Thymus (tissue), 11 donors: Measurements from ENCODE around the gene TAT. TPM values are rescaled to one million over a fixed set of nuclear protein-coding genes. Genes with fewer than 3 reads are reported as not detected.
"Not testable (repeated sequence)": the region's sequence is repeated elsewhere in the genome, so short reads cannot be mapped to it uniquely, and the experiment has no call there.

Experiments
- DNase-seq, 9 donors: peaks; one replicate each; pipeline ENCODE4 v3.0.0-alpha.2; 2013; ENCODE audit warnings: low spot score in 9 of 9, low read depth in 6 of 9, missing footprints in 1 of 9
- H3K27ac ChIP-seq, 2 donors: one replicate each; pipeline ENCODE4 v1.5.1; 2013; ENCODE audit warnings: control low read depth in 1 of 2, low read depth in 1 of 2, low read length in 1 of 2, mild to moderate bottlenecking in 1 of 2, moderate library complexity in 1 of 2
- H3K27me3 ChIP-seq, 2 donors: one replicate each; pipeline ENCODE4 v1.5.1; 2013; ENCODE audit warnings: low read length in 1 of 2; ENCODE audit not compliant: control insufficient read depth in 2 of 2, insufficient read depth in 1 of 2
- H3K36me3 ChIP-seq, 2 donors: one replicate each; pipeline ENCODE4 v1.5.1; 2013; ENCODE audit warnings: low read length in 1 of 2, mild to moderate bottlenecking in 1 of 2, moderate library complexity in 1 of 2; ENCODE audit not compliant: control insufficient read depth in 2 of 2, insufficient read depth in 2 of 2
- H3K4me1 ChIP-seq, 2 donors: one replicate each; pipeline ENCODE4 v1.5.1; 2013; ENCODE audit warnings: low read length in 2 of 2; ENCODE audit not compliant: control insufficient read depth in 2 of 2, insufficient read depth in 2 of 2
- H3K4me3 ChIP-seq, 2 donors: one replicate each; pipeline ENCODE4 v1.5.1; 2013; ENCODE audit warnings: low read length in 2 of 2, control low read depth in 1 of 2, mild to moderate bottlenecking in 1 of 2
- H3K9me3 ChIP-seq, 2 donors: one replicate each; pipeline ENCODE4 v1.5.1; 2013; ENCODE audit warnings: low read length in 1 of 2, mild to moderate bottlenecking in 1 of 2; ENCODE audit not compliant: control insufficient read depth in 2 of 2, insufficient read depth in 1 of 2
- WGBS: extraction: QIAGEN DNeasy Blood & Tissue Kit; methylation state at CpG from one replicate; pipeline ENCODE4 v1.1.7; 2013; 5-methylcytosine and 5-hydroxymethylcytosine counted together
- polyA plus RNA-seq: library from polyadenylated mRNA; stranded (reverse); fragments of 200-250 nt; gene quantifications from one replicate; pipeline ENCODE4 v1.2.3, GENCODE V29; 2013
- total RNA-seq: library from RNA; stranded (reverse); fragments of 120-200 nt; gene quantifications from one replicate; pipeline ENCODE4 v1.2.4, GENCODE V29; 2013
- donor health status: healthy.

Gene TAT
- total and polyA plus RNA-seq, 2 donors = 0.09 to 0.62 TPM

DNA sequence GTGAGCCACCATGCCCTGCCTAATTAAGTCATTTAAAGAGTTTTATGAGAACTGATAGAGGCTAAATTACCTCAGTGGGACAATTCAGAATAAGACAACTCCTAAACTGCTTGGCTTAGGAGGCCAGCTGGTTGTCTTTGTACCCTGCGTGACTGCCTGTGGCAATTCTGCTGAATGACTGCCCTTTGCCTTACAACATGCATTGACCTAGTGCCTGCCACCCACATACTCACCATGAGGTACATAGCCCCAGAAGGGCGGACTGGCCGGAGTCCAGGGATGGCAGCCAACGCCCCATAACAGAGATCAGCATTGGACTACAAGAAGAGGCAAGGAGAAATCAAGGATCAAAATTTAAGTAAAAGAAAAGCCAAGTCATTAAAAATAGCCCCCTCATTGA is 7.3 kb downstream of the TAT start:
- WGBS = 97% methylated on average over 4 of the region's 4 CpGs
- no peaks in the 10 kb centered on the region for H3K36me3 ChIP-seq
- no peak for DNase-seq
- H3K27ac ChIP-seq = no peak overlapping the region
- H3K4me3 ChIP-seq = no peak overlapping the region
- H3K9me3 ChIP-seq = no peaks in the 10 kb centered on the region
- H3K27me3 ChIP-seq = peaks cover 4 to 7% of the 10 kb centered on the region in 2 donors
- peaks cover 0 to 4% of the 10 kb centered on the region in 2 donors for H3K4me1 ChIP-seq

DNA sequence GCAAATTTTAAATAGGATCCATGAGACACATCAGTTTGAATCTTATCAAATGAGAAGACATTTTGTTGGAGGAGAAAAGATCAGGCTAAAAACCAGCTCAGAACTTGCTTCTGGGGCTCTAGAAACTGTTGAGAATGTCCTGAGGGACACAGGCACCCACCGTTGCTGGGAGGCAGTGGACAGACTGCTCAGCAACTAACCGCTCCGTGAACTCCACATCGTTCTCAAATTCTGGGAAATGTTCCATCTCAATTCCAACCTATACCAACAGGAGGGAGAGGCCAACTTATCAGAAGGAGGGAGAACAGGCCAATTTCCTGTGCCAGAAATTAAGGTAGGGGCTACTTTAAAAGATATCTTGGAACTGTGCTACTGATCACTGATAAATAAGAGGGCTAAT is 8.3 kb downstream of the TAT start:
- no peak overlapping the region for H3K4me3 ChIP-seq
- H3K27ac ChIP-seq = no peak overlapping the region
- no peaks in the 10 kb centered on the region for H3K36me3 ChIP-seq
- WGBS = 88% methylated on average over 4 of the region's 4 CpGs
- H3K9me3 ChIP-seq = no peaks in the 10 kb centered on the region
- peaks cover 5 to 10% of the 10 kb centered on the region in 2 donors for H3K4me1 ChIP-seq
- no peak for DNase-seq
- H3K27me3 ChIP-seq = peaks cover 4 to 7% of the 10 kb centered on the region in 2 donors

- Histone ChIP-seq H3K4me1 (peaks cover 5 to 10% of the 10 kb centered on the region in 2 donors), H3K9me3 (no peaks in the 10 kb centered on the region), H3K4me3 (no peak overlapping the region), H3K36me3 (no peaks in the 10 kb centered on the region), H3K27ac (no peak overlapping the region), H3K27me3 (peaks cover 4 to 7% of the 10 kb centered on the region in 2 donors)
- 97% methylated on average over 8 of the region's 8 CpGs for WGBS
- DNase-seq = no peak
These were observed 9.0 kb downstream of the TAT start for GRCh38 chr16:71567931-71568330.

DNA sequence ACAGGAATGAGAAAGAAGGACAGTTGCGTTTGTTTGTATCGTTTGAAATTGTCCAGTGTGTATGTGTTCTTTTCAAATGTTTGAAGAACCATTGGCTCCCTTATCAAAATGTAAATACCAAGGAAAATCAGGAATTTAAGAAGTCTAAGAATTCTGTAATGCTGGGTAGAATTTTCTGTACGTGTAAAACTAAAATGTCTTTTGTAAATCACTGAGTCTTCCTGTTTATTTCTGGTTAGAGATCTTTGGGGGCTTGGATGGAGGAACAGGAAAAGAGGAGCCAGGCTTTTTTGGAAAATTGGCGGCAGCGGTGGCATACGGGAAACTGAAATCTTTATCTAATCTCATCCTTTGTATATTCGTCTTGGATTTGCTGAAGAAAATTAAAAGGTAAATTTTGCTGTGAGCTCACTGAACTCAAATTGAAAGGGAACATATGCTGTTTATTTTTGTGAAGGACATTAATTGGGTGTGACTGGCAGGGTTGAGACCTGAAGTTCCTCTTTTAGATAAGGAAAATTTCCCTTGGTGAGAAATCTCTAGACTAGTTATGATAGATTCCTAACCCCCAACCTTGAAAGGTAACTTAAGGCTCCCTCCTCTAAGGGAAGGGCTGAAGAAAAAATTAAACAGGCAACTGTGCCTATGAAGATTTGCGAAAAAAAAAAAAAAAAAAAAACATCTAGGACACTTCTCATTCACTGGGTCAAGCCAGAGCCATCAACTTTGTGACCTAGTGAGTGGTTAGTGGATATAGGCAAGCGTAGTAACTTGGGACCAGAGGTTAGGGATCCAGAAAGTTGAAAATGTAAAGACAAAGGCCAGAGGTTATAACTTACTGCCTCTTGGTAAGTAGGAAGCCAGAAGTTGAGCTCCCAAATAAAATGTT is 10.8 kb downstream of the TAT start:
- peaks cover 5 to 10% of the 10 kb centered on the region in 2 donors for H3K4me1 ChIP-seq
- H3K36me3 ChIP-seq = no peaks in the 10 kb centered on the region
- peak in 1 of 9 donors; percentile 3 for DNase-seq
- peaks cover 4 to 7% of the 10 kb centered on the region in 2 donors for H3K27me3 ChIP-seq
- H3K27ac ChIP-seq = no peak overlapping the region
- H3K4me3 ChIP-seq = peak overlapping the region in 1 of 2 donors; percentile 54
- 79% methylated on average over 9 of the region's 9 CpGs for WGBS
- H3K9me3 ChIP-seq = peaks cover 0 to 2% of the 10 kb centered on the region in 2 donors

GRCh38 chr16:71564335-71564967 is 12.4 kb downstream of the TAT start:
- no peaks in the 10 kb centered on the region for H3K36me3 ChIP-seq
- 18% methylated on average over 19 of the region's 19 CpGs for WGBS
- no peak for DNase-seq

GRCh38 chr16:71562552-71562951 is 14.3 kb downstream of the TAT start:
- 98% methylated on average over 1 of the region's 1 CpG for WGBS
- DNase-seq = no peak
- H3K27ac ChIP-seq = no peak overlapping the region
- peaks cover 5 to 10% of the 10 kb centered on the region in 2 donors for H3K4me1 ChIP-seq
- no peaks in the 10 kb centered on the region for H3K36me3 ChIP-seq
- peaks cover 0 to 2% of the 10 kb centered on the region in 2 donors for H3K27me3 ChIP-seq
- no peak overlapping the region for H3K4me3 ChIP-seq
- peaks cover 0 to 2% of the 10 kb centered on the region in 2 donors for H3K9me3 ChIP-seq

More at GRCh38 chr16:71564335-71564967, 12.4 kb downstream of the TAT start:
- peaks cover 0 to 2% of the 10 kb centered on the region in 2 donors for H3K9me3 ChIP-seq
- H3K27me3 ChIP-seq = peaks cover 4% of the 10 kb centered on the region in 2 donors
- H3K27ac ChIP-seq = peak overlapping the region; percentile 44 to 88
- H3K4me1 ChIP-seq = peaks cover 5 to 10% of the 10 kb centered on the region in 2 donors
- peak overlapping the region; percentile 48 to 54 for H3K4me3 ChIP-seq

- H3K36me3 ChIP-seq, H3K4me3 ChIP-seq, H3K27me3 ChIP-seq, DNase-seq, H3K27ac ChIP-seq, H3K9me3 ChIP-seq: not testable (repeated sequence)
- WGBS = 95% methylated on average over 8 of the region's 8 CpGs
- H3K4me1 ChIP-seq = peaks cover 5 to 10% of the 10 kb centered on the region in 2 donors
These were observed 15.0 kb downstream of the TAT start for GRCh38 chr16:71561886-71562285.

DNA sequence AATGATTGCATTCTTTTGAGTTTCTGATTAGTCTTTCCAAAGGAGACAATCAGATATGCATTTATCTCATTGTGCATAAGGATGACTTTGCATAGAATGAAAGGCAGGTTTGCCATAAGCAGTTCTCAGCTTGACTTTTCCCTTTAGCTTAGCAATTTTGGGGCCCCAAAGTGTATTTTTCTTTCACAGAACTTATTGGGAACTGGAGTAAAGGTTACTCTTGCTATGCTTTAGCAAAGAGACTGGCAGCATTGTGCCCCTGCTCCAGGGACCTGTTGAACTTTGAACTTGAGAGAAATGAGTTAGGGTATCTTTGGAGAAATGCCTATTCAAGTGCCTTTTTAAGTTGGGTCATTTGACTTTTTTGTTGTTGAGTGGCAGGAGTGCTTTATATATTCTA is 17.0 kb downstream of the TAT start:
- Histone ChIP-seq H3K9me3 (peaks cover 0 to 2% of the 10 kb centered on the region in 2 donors), H3K27ac (no peak overlapping the region), H3K4me3 (no peak overlapping the region), H3K27me3 (no peaks in the 10 kb centered on the region), H3K36me3 (no peaks in the 10 kb centered on the region), H3K4me1 (peaks cover 5 to 7% of the 10 kb centered on the region in 2 donors)
- DNase-seq = no peak

- WGBS = 90% methylated on average over 3 of the region's 3 CpGs
- H3K36me3 ChIP-seq = no peaks in the 10 kb centered on the region
- H3K27ac ChIP-seq = no peak overlapping the region
- DNase-seq = no peak
- H3K4me1 ChIP-seq = no peaks in the 10 kb centered on the region
- H3K9me3 ChIP-seq = peaks cover 0 to 2% of the 10 kb centered on the region in 2 donors
- no peak overlapping the region for H3K4me3 ChIP-seq
- no peaks in the 10 kb centered on the region for H3K27me3 ChIP-seq
These were observed 18.8 kb downstream of the TAT start for GRCh38 chr16:71557954-71558582.
